Measurements from ENCODE around the gene VAC14.
"Not testable (repeated sequence)": the region's sequence is repeated elsewhere in the genome, so short reads cannot be mapped to it uniquely, and the experiment has no call there.

VAC14 gene

DNA sequence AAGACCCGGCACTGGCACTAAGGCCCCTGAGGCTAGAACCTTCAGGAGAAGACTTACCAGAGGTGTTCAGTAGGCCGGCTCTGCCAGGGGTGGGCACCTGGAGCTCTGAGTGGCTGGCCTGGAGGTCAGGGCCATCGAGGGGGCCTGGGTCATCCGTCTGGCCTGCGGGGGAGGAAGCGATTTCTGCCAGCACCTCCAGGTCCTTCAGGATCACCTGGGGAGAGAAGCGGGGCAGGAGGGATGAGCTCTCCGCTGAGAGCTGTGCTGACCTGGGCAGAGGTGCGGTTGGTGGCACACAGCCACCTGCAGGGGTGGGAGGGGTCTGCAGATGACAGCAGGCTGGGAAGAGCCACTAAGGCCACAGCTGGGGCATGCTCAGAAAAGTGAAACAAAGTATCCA is 56.6 kb downstream of the VAC14 start:
- no peak for DNase-seq (ENCODE audit: low spot score)

DNA sequence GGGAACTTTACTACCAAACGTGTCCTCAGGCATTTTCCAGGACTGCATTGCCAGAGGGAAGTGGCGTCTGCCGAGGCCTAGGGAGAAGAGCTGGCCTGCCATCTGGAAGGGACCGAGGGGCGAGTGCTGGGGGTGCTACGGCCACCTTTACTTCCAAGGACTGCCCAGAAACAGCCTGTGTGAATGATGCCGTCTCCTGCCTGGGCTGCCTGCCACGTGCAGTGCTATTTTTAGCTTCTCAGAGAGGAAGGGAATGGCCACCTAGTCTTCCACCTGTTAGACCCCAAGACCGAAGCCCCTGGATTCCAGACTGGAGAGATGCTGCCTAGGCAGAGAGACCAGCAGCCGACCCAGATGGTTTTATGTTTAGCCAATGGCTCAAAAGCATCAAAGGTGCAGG is 57.2 kb downstream of the VAC14 start:
- no peak for DNase-seq (ENCODE audit: low spot score)

DNA sequence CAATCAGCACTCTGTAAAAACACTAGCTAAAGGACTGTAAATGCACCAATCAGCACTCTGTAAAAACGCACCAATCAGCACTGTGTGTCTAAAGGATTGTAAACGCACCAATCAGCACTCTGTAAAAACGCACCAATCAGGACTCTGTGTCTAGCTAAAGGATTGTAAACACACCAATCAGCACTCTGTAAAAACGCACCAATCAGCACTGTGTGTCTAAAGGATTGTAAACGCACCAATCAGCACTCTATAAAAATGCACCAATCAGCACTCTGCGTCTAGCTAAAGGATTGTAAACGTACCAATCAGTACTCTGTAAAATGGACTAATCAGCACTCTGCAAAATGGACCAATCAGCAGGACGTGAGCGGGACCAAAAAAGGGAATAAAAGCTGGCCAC is 58.0 kb downstream of the VAC14 start:
- not testable (repeated sequence) for DNase-seq (ENCODE audit: low spot score)

DNA sequence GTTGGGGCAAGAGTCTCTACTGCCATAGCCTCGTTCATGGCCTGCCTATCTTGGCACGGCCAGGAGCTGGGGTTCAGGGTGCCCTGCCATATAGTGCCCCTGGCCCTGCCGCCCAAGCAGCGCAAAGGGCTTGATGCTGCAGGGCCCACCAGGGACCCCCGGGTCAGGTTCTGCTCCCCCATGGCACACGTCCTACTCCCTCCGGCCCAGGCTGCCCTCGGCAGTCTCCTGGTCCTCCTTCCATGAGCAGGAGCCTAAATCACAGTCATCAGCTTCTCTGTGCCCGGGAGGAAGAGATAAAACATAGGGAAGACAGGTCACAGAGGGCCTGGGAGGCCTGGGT is 59.2 kb downstream of the VAC14 start:
- DNase-seq (ENCODE audit: low spot score) = no peak

DNA sequence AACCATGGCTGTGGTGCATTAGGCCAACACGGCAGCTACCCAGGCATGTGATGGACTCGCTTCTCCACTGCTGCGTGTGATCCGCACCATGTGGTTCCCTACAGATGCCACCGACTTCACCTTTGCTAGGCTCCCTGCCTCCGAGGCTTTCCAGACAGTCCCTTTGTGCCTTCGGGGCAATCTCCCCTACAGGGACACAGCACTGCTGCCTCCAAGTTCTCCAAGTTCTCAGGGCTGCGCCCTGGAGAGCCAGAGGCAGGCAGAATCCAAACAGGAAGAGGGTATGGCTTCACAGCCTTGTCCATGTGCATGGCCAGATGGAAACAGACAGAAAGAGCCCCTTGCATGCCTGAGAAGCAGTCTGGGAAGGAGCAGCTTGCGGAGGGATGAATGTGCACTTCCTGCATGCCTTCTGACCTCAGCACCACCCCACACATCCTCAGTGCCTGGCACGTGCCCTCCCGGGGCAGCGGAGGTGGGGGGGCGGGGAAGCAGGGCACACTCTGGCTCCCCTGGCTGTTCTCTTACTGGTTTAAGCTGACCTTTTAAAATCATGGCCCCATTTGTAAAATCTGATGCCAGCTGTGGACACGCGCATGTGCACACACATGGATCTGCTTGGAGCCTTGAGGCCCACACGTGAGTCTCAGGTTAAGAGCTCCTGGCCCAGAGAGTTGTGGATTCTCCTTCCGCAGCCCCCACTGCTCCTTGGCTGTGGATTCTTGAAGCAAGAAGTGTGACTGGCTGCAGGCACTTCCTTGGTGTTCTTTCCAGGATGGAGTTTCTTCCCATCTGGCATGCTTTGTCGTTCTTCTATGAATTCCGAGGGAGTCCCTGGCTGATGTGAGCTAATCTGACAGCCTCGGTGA is 59.8 kb downstream of the VAC14 start:
- no peak for DNase-seq (ENCODE audit: low spot score)

DNA sequence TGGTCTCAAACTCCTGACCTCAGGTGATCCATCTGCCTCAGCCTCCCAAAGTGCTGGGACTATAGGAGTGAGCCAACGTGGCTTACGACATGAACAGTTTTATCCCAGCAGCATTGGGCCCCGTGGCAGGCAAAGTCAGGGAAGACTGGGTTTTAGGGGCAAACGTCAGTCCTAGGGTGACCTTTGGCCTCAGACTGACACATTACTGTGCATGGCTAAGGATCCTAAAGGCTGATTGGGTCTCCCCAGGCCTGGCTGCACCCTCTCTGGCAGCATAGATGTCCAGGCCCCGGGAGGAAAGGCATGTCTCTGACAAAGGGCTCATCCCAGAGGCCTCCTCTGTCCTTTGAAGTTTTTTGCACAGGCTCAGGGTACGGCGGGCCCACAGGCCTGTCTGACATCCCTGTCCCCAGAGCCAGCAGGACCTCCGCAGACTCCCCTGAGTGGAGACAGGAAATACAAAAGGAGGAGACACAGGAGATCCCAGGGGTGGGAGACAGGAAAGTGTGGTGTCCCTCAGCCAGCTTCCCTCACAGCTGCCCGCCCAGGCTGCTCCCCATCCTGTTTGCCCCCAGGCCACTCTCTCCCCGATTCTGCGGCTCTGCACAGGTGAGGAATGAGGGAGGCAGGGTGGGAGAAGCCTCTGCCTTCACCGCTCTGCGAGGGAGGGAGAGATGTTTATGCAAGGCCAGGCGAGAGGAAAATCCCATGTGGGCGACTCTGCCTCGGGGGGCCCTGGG is 60.6 kb downstream of the VAC14 start:
- no peak for DNase-seq (ENCODE audit: low spot score)

DNA sequence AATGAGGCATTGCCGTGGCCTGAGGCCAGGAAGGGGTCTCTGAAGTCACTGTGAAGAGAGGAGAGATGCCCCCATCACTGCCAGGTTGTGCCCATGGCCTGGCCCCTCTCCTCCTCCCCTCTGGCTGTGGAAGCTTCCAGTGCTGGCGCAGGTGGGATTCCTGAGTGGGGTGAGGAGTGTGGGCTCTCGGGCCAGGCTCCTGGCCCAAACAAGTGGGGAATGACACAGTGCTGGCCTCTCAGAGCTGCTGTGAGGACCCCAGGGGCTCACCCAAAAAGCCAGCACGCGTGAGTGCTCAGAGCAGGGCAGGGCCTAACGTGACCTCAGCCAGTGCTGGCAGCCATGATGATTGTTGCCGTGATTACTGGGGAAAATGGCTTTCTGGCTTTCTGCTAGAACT is 61.6 kb downstream of the VAC14 start:
- no peak for DNase-seq (ENCODE audit: low spot score)

DNA sequence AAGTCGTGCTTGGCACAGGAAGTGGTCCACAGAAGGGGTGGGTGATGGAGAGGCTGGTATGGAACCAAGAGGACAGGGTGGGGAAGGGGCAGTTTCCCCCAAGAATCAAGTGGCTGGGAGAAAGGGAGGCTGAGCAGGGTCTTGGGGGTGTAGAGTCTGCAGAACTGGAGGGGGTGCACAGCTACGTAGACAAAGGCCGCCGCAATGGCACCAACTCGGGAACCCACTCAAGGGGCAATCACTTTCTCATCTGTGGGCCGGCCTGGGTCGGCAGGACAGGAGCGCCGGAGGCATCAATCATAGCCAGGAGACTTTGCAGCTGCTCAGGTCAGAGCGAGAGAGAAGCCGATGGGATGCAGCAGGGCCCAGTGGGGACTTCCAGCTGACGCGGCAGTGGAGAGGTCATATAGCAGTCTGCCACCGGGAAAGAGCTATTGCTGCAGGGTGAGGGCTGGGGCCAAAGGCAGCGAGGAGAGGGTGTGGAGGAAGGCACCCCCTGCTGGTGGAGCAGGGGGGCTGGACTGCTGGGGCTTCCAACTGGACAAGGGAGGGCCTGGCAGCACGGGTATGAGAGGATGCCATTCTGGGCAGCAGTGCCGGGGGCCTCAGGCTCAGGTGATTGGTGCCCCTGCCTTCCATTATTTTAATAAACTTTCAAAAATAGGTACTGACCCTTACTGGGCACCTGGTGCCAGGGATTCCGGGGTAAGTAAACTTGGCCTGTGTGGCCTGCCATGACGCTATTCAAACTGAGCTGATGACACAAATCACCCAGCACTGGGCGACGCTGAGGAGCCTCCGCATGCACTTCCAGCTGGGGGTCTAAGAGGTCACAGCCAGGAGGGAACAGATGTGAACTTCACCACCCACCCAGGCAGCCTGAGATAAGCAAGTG is 62.6 kb downstream of the VAC14 start:
- DNase-seq (ENCODE audit: low spot score) = no peak

DNA sequence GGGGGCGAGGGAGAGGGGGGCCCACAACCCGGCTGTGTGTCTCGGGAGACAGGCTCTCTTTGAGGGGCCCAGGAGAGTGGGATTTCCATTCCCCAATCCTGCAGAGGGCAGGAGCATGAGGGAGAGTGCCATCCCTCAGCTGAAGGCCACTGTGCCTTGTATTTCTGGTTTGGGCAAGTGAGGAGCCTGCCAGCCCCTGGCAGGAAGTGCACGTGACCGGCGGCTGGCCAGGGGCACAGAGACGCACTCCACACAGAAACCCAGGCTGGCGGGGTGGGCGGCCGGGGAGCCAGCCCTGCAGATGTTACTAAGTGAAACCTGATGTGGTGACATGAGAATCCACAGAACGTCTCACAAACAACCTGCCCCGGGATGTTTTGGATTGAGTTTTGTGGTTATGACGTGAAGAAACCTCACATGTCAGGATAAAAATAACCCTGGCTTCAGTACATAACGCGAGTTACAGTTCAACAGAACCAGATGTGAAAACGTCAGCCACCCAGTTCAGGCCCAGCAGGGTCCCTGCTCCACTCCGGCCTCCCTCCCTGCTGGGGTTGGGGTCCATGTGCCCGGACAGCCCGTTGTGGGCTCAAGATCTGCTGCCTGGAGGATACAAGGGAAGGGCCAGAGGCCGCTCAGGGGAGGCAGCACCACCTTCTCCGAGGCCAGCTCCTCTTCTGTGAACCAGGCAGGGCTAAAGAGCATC is 63.4 kb downstream of the VAC14 start:
- peak; percentile 82 for DNase-seq (ENCODE audit: low spot score)

DNA sequence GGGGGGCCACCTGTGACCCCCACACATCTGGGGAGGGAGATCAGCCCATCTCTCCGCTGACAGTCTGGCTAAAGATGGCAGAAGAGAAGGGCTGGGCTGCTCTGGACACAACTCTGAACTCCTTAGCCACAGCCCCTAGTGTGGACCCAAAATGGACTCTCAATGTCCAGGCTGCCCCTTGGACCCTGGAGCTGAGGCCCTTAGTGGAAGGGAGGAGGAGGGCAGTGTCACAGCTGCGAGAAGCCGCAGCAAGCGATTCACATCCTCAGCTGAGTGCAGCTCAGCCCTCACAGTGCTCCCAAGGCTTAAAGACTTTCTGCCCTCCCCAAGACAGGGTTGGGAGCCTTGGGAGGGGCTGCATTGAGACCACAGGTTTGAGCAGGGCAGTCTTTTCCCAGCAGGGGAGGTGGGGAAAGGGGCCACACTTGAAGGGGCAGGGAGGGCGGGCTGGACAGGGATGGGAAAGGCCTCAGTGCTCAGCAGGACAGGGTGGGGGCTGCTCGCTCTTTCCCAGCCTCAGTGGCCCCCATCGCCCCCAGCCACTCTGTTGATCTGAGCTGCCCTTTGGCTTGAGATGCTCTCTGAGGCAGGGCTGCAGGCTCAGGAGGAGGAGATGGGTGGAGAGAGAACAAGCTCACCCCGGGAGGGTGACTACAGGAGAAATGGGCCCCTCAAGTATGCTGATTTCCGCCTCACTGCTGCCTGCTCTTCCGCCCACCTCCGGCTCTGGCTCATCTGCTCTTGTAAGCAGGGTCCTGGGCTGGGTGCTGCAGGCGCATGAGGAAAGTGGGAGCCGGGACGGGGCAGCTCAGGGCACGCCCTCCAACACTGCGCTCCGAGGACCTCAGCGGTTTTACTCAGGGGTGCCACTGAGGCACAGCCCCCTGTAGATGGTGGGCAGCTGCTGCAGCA is 64.2 kb downstream of the VAC14 start:
- DNase-seq (ENCODE audit: low spot score) = no peak

DNA sequence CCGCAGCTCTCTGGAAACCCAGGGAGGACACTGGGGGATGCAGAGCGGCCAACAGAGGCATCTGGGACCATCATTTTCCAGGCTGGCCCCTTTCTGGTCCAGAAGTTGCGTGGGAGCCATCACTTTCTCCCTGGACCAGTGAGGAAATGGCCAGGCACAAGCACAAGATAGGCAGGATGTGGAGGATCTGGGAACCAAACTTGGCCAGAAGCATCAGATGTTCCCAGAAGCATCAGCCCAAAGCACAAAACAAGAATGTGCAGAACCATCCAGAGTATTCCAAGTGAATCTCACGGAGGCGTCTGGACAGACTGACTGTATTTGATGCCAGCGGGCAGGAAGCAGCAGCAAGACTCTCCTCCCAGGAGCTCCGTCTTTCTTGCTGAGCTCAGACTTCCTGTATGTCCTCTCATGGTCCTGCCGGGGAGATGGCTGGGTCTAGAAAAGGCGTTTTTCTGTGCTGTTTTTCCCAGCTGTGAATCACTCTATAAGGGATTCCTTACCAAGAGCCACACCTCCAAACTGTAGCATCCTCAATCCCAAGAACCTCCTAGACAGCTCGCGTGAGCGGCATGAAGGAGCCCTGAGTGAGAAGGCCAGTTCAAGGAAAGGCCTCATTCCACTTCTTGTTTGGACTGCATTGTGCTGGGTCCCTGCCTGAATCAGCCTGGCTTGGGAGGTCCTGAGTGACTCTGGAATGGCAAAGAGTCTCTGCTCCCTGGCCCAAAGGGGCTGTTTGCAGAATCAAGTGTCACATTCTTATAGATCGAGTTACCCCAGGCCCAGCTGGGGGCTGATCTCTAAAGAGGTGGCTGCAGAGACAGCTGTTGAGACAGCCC is 65.6 kb downstream of the VAC14 start:
- DNase-seq (ENCODE audit: low spot score) = no peak

DNA sequence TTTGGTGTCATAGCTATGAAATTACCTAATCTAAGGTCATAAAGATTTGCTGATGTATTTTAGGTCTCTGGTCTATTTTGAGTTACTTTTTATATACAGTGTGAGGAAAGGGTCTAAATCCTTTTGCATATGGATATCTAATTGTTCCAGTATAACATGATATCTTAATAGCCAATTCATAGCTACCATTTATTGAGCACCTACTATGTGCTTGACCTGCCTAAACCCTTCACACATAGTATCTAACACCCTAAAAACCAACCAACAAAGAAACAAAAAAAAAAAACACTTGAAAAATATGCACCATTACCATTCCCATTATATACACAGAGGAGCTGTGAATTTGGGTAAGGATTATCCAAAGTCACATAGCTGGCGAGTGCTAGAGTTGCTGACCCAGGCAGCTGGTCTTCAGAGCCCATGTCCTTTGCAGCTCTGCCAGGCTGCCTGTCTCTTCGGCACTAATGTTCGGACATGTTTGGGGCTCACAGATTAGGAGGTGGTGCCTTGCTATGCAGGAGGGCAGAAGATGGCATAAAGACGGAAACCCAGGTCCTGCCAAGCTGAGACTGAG is 66.3 kb downstream of the VAC14 start:
- no peak for DNase-seq (ENCODE audit: low spot score)

DNA sequence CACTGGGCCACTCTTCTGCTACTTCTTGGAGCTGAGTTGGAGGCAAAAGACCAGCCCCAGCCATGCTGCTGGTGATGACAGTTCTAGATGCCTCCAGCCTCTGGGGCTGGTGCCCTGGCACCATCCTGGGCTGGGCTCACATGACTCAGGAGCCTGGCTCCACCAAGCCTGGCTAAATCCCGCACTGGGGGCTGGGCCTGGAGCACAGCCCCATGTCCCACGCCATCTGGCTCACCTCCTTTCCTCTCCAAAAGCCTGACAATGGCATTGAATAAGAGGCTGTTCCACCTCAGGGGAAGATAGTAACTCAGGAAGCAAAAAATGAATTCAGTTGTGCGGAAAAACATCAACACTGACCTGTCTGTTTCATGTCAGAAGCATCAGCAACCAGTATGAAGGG is 70.0 kb downstream of the VAC14 start:
- no peak for DNase-seq (ENCODE audit: low spot score)

DNA sequence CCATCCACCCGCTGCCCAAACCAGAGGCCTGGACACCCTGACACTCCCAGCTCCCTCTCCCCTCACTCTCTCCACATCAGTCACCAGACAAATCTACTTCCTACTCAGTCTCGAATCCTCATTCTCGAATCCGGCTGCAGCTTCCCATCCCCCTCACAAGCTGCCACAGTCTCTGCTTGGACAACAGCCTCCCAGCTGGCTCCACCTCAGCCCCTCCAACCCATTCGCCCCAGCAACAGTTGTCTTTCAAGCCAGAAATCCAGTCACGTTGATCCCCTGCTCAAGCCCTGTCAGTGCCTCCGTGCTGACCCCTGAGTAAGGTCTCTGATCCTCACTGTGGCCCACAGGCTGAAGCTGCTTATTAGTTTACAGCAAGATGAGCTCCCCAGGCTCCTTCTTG is 70.9 kb downstream of the VAC14 start:
- DNase-seq (ENCODE audit: low spot score) = no peak

DNA sequence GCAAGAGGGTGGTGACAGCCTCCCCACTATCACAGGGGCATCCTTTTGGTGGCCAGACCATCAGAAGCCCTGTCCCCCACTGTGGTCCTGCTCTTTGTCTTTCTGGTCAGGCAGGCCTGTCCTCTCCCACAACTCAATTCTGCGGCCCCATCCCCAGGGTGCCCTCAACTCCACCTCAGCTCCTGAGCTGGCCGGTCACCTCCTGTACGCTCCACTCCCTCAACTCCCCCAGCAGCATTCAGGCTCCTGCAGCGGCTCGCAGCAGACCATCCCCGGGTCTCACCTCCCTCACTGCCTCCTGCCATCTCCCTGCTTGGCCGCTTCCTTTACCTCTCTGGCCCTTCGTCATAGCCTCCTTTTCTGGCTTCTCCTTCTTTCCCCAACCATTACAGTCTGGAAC is 71.7 kb downstream of the VAC14 start:
- no peak for DNase-seq (ENCODE audit: low spot score)

DNA sequence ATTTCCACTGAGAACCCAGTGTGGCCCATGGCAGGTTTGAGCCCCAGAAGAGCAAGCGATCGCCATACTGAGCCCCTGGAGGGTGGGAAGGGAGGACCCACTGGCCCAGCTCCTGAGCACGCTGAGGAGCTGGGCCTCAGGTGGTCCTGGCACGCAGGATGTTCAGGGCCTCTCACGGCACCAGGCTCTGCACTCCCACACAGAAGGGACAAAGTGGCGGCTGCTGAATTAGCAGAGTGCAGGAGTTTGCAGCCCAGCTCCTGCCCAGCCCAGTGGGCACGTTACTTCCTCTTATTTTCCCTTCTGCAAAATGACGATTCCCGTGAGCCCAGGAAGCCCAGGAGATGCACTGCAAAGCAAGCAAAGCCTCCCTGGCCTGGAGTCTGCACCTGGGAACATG is 72.8 kb downstream of the VAC14 start:
- DNase-seq (ENCODE audit: low spot score) = no peak

DNA sequence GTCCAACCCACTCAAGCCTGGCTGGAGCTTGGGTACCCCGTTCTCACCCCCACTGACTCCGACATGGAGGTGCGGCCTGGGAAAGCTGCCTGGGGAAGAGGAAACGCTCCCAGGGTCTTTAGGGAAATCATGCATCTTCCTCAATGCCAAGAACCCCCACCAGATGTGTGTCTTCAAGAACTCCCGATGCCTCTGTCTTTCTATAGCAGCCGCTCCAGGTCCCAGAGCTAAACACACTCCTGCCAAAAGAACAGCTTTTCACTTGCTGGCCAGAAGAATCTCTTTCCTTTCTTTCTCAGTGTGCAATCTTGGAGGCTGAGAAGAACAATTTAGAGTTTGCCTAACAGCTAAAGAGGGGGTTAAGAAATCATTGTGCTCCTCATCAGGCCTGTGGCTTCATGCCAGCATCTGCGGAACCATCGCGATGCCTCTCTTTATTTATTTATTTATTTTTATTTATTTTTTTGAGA is 74.0 kb downstream of the VAC14 start:
- DNase-seq (ENCODE audit: low spot score) = peak; percentile 82

DNA sequence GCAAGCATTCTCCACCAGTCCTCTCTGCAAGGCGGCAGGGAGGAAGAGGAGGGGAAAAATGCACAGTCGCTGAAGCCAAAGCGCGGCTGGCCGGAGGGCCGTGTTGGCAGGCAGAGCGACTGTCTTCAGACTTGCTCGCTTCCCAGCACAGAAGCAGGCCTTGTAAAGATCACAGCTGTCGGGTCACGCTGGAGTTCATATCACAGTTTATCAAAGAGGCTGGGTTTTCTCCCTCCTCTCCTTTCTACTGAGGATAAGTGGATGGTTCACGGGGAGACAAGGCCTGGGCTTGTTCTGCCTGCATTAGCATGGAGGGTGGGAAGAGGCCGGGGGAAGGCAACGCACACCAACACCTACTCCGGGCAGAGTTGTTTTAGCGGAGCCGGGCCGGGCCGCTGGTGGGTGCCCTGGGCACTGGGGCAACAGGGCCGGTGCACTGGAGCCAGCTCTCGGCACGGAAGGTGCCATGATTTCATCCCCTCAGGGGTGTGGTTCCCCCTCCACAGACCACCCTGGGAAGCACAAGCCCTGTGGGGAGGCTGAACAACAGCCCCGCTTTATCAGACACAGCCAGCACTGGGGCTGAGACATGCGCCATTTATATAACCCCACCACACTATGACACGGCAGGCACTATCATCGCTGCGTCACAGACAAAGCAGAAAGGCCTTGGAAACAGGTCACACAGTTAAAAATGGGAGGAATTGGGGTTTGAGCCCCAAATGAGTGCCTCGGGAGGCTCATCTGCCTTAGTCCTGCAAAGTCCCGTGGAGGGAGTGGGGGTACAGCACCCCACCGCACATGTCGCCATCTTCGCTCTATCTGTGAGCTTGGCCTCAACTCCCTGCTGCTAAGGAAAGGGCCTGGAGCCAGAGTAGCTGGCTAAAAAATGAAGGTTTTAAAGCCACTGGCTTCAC is 74.8 kb downstream of the VAC14 start:
- DNase-seq (ENCODE audit: low spot score) = peak; percentile 82

All from left forelimb (tissue), 1 donor.